ENCODE data around the gene PCBP3. TPM values are rescaled to one million over a fixed set of nuclear protein-coding genes. Genes with fewer than 3 reads are reported as not detected.
"Not testable (repeated sequence)": the region's sequence is repeated elsewhere in the genome, so short reads cannot be mapped to it uniquely, and the experiment has no call there.

PCBP3 gene
- total RNA-seq, 1 experiment from 2014 or later: not detected

DNA sequence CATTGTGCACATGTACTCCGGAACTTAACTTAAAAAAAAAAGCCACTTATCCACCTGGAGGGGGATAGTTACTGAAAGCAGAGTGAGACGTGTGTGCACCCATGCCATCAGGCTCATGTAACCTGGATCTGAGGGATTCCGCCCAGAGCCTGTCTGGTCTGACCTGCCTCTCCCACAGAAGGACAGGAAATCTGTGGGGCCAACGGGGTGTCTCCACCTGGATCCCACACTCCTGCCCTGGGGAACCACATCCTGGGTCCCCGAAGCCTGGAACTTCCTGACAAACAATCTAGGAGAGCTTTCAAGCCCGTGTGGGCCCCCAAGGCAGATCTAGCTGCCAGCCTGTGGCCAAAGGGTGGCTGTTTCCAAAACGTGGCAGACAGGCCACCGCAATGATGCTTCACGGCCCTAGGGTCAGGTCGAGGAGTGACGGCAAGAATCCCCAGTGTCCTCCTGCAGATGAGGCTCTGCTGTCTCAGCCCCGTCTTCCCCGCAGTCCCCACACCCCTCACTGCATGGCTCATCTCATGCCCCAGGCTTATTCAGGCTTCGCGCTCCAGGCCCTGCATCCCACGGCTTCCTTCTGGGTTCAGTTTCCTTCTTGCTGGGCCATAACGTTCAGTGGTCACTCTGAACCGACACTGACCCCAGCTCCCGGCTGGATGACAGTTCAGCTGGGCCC is 21.0 kb upstream of the PCBP3 start:
- BruUV-seq (replicated peaks): no TSS peak
- no peaks in the 10 kb centered on the region for H3K79me2 ChIP-seq (ENCODE audit: low read depth)
- H3K4me2 ChIP-seq: no peak overlapping the region
- DNase-seq: no peak
- no peak for TF ChIP-seq EZH2 (IDR thresholded peaks at IDR 0.05; ENCODE audit: low read depth)
- TF ChIP-seq CTCF (conservative IDR thresholded peaks at IDR 0.05): no peak
- POLR2A ChIA-PET (ENCODE audit: unreplicated experiment): no interaction called here
- H3K4me3 ChIP-seq: no peak overlapping the region
- H3K4me1 ChIP-seq (replicated peaks; ENCODE audit: insufficient read depth): no peaks in the 10 kb centered on the region
- H3K36me3 ChIP-seq (ENCODE audit: low read depth): no peaks in the 10 kb centered on the region
- no peak overlapping the region for H3K27ac ChIP-seq
- no peaks in the 10 kb centered on the region for H3K9me3 ChIP-seq (ENCODE audit: insufficient read depth, low read depth)
- intact Hi-C loops (cut with micrococcal nuclease; ENCODE audit: unreplicated experiment): no loop called here
- H2AFZ ChIP-seq: no peak overlapping the region
- CTCF ChIA-PET: no interaction called here
- no peaks in the 10 kb centered on the region for H3F3A ChIP-seq (ENCODE audit: insufficient read depth, low read depth)
- peaks cover 65% of the 10 kb centered on the region for H3K27me3 ChIP-seq (ENCODE audit: insufficient read depth, low read depth)
- no peaks in the 10 kb centered on the region for H3K9me2 ChIP-seq (ENCODE audit: insufficient read depth)
- no peaks in the 10 kb centered on the region for H4K20me1 ChIP-seq (ENCODE audit: insufficient read depth)

- CTCF ChIA-PET: no interaction called here
- BruUV-seq (replicated peaks): no TSS peak
- intact Hi-C loops (cut with micrococcal nuclease; ENCODE audit: unreplicated experiment): no loop called here
These were observed 20.1 kb upstream of the PCBP3 start for GRCh38 chr21:45623436-45623835.

GRCh38 chr21:45626127-45626526 is 17.4 kb upstream of the PCBP3 start:
- H3K4me1 ChIP-seq (replicated peaks; ENCODE audit: insufficient read depth); CTCF ChIA-PET; H3F3A ChIP-seq (ENCODE audit: insufficient read depth, low read depth); BruUV-seq (replicated peaks); H3K36me3 ChIP-seq (ENCODE audit: low read depth); H3K4me3 ChIP-seq; intact Hi-C loops (cut with micrococcal nuclease; ENCODE audit: unreplicated experiment); H3K9me3 ChIP-seq (ENCODE audit: insufficient read depth, low read depth); POLR2A ChIA-PET (ENCODE audit: unreplicated experiment); H3K79me2 ChIP-seq (ENCODE audit: low read depth); H2AFZ ChIP-seq; H3K9me2 ChIP-seq (ENCODE audit: insufficient read depth); H4K20me1 ChIP-seq (ENCODE audit: insufficient read depth); DNase-seq; H3K4me2 ChIP-seq; H3K27ac ChIP-seq: not testable (repeated sequence)
- H3K27me3 ChIP-seq (ENCODE audit: insufficient read depth, low read depth): peaks cover 67% of the 10 kb centered on the region

More at GRCh38 chr21:45623436-45623835, 20.1 kb upstream of the PCBP3 start:
- POLR2A ChIA-PET (ENCODE audit: unreplicated experiment): no interaction called here
- Histone ChIP-seq H3K4me1 (replicated peaks; ENCODE audit: insufficient read depth) (no peaks in the 10 kb centered on the region), H2AFZ (no peak overlapping the region), H3K27ac (no peak overlapping the region), H3K9me3 (ENCODE audit: insufficient read depth, low read depth) (no peaks in the 10 kb centered on the region), H3K4me2 (no peak overlapping the region), H4K20me1 (ENCODE audit: insufficient read depth) (no peaks in the 10 kb centered on the region), H3K9me2 (ENCODE audit: insufficient read depth) (no peaks in the 10 kb centered on the region), H3K27me3 (ENCODE audit: insufficient read depth, low read depth) (peaks cover 65% of the 10 kb centered on the region), H3K36me3 (ENCODE audit: low read depth) (no peaks in the 10 kb centered on the region), H3K4me3 (no peak overlapping the region), H3K79me2 (ENCODE audit: low read depth) (no peaks in the 10 kb centered on the region), H3F3A (ENCODE audit: insufficient read depth, low read depth) (no peaks in the 10 kb centered on the region)
- no peak for DNase-seq
- TF ChIP-seq EZH2 (IDR thresholded peaks at IDR 0.05; ENCODE audit: low read depth) (no peak), CTCF (conservative IDR thresholded peaks at IDR 0.05) (no peak)
